IPS DF 4.7 (cell line): Measurements from ENCODE around the gene CDK6.
"Not testable (repeated sequence)": the region's sequence is repeated elsewhere in the genome, so short reads cannot be mapped to it uniquely, and the experiment has no call there.

Experiments
- DNase-seq: peaks from one replicate; pipeline ENCODE4 v3.0.0-alpha.2; 2013; ENCODE audit warnings: low spot score; ENCODE audit errors: extremely low read depth

Gene CDK6

DNA sequence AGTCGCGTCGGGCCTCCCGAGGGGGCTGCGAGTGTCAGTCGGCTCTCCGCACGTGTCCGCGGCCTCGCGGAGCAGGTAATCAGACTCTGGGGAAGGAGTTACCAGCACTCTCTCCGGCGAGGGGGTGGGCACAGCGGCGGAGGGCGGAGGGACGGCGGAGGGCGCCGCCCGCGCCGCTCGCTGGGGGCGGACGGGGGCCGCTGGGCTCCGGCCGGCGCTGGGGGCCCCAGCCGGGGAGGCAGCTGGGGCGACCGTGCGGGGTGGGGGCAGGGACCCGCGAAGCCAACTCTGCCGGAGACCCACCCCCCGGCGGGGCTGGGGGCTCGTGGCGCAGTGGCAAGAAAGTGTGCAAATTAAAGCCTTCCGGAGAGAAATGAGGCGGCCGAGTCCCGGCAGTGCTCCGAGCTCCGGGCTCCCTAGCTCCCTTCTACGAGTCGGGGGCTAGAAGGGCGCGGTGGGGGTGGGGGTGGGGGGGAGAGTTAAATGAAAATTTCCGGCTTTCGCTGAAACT lies at the start of gene CDK6:
Gene CDK6 (minus strand): TSS at position 85 of the 511 bp plus-strand sequence. CDS start 3,250 bp downstream, outside the sequence.
- DNase-seq = no peak

DNA sequence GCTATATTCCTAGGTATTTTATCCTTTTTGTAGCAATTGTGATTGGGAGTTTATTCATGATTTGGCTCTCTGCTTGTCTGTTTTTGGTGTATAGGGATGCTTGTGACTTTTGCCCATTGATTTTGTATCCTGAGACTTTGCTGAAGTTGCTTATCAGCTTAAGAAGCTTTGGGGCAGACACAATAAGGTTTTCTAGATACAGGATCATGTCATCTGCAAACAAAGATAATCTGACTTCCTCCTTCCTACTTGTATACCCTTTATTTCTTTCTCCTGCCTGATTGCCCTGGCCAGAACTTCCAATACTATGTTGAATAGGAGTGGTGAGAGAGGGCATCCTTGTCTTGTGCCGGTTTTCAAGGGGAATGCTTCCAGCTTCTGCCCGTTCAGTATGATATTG lies 49.7 kb upstream of the CDK6 start:
- not testable (repeated sequence) for DNase-seq

DNA sequence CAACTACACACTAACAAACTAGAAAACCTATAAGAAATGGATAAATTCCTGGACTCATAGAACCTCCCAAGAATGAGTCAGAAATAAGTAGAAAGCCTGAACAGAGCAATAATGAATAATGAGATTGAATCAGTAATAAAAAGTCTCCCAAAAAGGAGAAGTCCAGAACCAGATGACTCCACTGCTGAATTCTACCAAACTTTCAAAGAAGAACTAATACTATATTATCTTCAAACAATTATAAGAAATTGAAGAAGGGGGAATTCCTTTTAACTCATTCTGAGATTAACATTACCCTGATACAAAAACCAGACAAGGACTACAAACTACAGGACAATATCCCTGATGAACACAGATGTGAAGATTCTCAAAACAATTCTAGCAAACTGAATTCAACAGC lies 47.8 kb upstream of the CDK6 start:
- no peak for DNase-seq

DNA sequence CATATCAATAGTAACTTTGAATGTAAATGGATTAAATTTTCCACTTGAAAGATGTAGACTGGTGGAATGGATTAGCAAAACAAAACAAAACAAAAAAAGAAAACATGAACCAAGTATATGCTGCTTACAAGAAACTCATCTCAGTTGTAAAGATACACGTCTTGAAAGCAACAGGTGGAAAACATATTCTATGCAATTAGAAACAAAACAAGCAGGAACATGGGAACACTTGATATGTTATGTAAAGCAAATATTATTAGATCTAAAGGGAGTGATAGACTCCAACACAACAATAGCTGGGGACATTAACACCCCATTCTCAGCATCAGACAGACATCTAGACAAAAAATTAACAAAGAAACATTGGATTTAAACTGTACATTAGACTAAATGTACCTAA lies 46.4 kb upstream of the CDK6 start:
- no peak for DNase-seq

DNA sequence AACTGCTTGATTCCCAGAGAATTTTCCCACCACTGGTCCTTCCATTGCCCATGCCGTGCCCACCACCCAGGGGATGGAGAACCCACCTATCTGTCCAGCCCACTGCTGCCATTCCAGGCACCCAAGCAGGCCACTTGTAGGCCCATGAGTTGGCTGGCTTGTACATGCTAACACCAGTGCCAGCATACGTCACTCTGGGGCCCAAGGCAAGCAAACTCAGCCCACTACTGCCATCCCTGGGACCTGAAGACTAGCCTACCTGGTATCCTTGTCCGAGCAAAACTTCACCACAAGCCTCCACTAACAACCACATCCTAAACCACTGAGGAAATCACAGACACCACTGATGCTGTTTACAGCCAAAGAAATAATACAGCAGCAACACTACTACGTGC lies 44.7 kb upstream of the CDK6 start:
- DNase-seq = no peak

DNA sequence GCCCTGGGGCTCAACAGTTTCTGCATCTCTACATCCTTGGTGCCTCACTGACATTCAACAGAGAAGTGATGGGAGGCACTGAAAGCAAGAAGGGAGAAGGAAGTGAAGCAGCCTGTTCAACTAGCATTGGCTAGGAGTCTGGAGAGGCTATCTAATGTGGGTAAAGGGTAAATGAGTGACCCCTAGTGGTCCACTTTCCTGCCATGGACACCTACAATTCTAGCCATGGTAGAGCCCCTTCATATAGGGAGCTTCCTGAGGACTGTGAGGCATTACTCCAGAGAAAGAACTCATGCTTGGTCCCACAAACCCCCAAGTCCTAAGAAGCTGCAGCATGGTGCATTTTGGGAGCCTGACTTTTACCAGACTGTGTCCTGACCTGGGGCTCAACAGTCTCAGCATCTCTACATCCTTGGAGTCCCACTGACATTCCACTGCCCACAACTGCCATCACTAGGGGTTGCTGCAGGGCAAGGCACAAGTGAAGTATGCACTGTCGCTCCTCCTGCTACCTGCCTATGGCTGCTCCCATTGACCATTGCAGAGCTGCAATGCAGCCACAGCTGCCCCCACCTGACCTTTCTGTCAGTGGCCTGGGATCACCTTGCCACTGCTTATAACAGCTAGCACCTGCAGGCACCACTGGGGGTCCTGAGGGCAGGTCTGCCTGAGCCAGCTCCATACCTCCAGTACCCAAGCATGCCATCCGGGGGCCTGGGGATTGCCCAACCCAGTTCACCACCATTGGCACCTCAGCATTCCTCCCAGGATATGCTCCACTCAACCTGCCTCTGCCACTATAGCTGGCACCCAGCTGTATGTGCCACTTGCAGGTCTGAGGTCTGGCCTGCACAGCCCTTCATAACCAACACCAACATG lies 44.1 kb upstream of the CDK6 start:
- DNase-seq = peak; percentile 58

DNA sequence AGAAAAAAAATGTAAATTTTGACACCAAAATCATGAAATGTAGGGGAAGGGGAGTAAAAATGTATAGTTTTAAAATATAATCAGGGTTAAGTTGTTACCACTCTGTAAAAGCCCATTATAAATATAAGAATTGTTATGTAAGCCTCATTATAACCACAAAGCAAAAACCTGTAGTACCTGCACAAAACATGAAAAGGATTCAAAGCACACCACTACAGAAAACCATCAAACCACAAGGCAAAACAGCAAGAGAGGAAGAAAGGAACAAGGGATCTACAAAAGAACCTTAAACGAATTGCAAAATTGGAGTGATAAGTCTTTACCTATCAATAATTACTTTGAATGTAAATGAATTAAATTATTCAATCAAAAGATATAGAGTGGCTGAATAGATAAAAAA lies 41.0 kb upstream of the CDK6 start:
- DNase-seq = no peak

DNA sequence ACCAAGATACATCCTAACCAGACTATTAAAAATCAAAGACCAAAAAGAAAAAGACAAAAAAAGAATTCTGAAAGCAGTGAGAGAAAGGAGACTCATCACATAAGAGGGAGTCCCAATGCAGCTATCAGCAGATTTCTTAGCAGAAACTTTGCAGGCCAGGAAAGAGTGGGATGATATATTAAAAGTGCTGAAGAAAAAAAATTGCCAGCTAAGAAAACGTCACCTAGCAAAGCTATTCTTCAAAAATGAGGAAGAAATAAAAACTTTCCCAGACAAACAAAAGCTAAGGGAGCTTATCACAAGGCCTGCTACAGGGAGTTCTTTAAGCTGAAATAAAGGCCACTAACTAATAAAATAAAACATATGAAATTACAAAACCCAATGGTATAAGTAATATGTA lies 40.5 kb upstream of the CDK6 start:
- no peak for DNase-seq

DNA sequence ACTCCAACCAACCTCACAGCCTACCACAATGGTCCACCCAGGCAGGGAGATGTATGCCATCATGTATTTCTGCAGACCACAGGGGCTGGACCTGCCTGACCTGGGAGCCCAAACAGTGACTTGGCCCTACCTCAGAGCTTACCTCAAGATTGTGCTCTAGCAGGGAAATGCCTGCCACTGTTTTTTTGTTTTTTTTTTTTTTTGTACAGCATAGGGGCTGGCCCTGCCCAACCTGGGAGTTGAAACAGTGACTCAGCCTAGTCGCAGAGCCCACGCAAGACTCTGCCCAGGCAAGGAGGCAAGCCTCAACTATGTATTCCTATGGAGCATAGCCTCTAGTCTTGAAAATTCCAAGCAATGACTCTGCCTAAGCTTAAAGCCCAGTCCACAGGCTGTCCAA lies 39.3 kb upstream of the CDK6 start:
- DNase-seq = no peak

DNA sequence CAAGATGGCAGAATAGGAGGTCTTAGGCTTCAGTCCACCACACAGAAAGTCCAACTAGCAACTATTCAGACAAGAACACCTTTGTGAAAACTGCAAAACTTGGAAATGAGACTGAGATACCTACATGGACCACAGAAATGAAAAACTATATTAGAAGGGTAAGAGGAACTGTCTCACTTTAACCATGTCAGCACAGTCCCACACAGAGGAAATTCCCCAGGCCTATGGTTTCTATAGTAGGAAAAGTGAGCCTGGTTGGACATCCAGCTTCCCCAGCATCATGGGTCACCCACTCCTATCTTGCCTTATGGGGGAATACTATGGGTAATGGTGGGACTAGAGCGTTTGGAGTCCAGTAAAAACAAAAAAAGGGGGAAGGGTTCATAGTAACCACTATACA lies 38.8 kb upstream of the CDK6 start:
- DNase-seq = no peak

DNA sequence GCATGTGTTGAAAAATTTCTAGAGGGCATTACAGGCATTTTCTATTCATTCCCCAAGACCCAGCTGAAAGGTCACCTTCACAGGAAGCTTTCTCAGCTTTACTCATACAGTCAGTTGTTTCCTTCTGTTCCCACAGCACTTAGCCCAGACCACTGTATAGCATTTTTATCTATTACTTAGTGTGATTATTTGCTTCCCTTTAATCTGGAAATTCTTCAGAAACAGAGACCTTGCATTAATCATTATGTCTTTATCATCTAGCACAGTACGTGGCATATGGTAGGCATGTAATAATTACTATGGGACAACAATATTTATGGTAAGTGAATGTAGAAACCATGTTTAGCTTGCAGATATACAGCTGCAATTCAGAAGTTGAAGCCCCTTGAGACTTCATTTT lies 38.2 kb upstream of the CDK6 start:
- DNase-seq = no peak

DNA sequence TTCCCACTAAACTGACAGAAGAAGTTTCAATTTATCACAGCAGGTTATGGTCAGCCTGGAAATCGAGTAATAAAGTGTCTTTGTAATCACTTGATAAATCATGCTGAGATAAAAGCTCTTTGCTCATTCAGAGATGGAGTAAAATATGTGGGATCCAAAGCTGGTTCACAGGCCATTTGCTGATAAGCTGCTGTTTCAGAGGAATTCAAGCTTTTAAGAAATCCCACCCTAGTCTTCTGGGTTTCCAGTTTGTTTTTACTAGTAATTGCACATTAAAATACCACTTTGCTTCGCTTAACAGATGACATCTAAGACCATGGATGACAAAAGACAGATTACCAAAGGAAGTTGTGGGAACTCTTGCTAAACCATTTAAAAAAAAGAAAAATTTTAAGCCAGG lies 37.4 kb upstream of the CDK6 start:
- no peak for DNase-seq

DNA sequence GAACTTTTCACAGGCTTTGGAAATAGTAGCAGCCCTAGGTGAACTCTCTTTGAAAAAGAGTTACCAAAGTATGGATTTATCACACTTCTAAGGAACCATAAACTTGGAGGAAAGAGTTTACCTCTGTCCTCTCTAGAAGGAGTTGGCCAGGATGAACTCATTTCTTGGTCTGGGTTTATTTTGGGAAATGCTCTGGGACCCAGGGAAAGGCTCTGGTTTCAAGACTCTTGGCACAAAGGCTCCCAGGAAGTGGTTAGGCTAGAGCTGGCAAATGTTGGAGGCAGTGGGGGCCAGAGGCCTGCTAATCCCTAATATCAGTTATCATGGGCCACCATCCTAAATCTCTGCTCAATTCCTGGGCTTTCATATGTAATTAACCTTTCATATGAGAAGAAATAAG lies 36.3 kb upstream of the CDK6 start:
- no peak for DNase-seq

DNA sequence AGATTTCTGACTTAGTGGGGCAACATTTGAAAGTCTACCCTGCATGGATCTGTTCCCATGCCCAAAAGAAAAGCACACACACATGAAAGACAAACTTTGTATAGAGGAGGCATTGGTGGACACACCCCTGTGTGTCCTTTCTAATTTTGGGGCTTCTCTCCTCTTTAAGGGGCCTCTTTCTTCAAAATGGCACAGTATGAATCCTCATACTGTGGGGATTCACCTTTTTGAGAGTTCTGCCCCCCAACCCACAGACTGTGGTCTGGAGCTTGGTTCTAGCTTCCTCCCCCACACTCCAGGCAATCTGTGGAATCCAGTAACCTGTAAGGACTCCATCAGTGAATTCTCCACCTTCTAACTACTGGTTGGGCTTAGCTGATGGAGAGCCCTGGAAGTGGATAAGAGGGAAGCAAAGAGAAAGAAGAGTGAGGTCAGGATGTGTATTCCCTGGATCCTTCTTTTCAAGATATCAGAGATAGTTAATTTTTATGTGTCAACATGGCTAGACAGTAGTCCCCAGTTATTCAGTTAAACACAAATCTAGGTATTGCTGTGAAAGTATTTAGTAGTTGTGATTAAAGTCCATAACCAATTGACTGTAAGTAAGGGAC lies 32.4 kb upstream of the CDK6 start:
- no peak for DNase-seq

DNA sequence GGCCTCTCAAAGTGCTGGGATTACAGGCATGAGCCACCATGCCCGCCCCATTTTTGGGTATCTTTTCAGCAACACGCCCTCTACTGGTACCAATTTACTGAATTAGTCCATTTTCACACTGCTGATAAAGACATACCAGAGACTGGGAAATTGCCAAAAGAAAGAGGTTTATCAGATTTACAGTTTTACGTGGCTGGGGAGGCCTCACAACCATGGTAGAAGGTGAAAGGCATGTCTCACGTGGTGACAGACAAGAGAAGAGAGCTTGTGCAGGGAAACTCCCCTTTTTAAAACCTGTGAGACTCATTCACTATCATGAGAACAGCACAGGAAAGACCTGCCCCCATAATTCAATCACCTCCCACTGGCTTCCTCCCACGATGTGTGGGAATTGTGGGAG lies 27.8 kb upstream of the CDK6 start:
- DNase-seq = peak; percentile 11

DNA sequence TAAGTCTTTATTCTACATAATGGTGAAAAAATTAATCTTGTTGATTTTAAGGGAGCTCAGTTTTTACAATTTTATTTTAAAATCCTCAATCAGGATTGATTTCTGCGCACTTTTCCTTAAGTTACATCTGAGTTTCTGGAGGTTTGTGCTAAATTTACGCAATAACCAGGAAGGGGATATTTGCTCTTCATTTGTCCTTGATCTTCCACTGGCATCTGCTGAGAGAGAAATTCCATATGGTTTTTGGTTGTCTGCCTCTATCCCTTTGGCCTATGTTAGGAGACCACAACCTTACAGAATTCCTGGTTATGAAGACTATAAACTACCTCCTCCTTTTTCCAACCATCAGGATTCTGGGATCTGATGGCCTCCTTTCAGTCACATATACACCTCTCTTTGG lies 20.1 kb upstream of the CDK6 start:
- DNase-seq = no peak

DNA sequence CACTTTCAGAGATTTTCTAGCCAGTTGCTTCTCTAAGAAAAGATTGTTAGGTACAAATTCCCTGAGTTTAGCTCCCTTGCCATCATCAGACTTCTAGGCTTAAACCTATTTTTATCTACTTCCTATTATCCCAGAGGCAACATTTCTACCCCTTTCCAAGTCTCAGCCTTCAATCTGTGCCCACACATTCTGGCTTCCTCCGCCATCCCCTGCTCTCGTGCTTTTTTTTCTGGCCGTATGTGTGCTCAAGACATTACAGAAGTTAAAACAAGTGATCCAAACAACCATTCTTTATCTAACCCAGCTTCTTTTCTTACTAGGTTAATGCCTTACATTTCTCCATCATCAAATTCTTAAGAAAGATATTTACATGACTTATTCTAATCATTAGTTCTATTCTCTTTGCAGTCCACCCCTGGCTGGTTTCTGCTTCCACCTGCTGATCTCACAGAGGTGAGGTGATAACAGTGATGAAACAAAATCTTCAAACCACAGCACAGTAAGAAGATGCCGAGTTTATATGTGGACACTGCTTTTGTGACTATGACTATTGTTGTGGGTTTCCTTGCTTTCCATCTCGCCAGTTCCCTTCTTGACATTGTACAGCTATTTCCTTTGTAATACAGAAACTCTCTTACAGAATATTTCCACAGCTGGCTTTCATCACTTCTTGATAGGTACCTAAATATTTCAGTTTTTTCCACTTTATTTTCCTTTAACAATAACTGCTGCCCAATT lies 18.3 kb upstream of the CDK6 start:
- DNase-seq = no peak

DNA sequence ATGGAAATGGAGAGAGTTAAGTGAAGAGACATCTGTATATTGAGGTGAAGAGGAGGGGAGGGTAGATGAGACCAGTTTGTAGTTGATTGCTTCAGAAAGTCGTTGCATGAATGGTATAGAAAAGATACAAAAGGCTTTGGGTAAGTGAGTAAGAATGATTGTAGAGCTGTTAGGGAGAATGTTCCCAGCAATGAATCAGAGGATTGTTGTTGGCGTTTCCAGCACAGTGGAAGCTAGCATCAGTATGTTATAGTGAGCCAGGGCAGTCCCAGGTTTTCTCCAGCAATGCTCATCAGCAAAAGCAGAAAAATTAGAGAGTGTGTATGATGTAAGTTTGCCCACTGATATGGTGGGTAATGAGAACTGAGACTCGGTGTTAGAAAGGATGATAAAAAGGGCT lies 15.4 kb upstream of the CDK6 start:
- no peak for DNase-seq

DNA sequence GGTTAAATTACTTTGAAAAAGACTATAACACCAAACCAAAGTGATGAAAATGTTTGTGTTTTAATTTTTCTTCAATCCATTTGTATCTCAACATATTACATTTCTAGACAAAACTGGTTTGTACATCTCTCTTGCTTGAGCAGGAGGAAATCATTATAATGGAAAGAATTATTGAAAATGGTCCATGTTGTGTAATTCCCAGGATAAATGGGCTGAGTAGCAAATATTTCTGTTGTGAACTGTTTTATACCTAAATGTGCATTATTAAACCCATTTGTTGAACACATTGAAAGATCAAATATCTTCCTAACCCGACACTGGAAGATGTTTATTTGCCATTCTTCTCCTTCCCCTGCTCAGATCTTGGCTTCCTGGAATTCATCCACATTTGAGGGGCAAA lies 14.1 kb upstream of the CDK6 start:
- no peak for DNase-seq

DNA sequence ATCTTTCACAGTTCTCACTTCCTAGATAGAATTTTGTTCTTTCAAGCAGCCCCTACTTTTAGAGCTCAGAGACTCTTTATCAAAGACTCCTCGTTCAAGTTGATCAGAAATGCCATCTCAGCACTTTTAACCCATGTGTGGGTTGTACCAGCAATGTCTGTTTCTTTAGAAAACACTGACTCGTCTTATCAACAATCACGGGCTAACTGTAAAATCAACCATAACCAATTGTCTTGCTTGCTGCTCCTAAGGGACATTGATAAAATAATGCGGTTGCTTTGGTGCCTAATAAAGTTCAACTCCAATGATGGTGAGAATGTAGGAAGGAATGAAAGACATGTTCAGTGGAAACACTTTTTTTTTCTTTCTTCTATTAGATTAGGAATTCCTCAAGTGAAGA lies 12.9 kb upstream of the CDK6 start:
- no peak for DNase-seq

DNA sequence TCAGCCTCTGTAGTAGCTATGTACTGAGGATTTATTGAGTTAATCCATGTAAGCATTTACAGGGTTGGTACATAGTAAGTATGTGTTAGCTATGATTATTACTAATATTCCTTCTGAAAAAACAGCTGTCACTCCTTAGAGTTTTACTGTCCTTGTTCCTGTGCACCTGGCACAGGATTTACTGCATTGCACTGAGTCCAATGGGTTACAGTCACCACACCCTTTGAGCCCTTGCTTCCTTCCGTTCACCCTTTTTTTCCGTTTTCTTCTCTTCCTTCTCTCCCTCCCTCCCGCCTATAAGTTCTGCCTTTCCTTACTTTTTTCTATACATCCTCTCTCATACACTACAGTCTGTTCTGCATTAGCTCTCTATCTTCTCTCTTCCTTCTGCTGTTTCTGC lies 12.5 kb upstream of the CDK6 start:
- no peak for DNase-seq

DNA sequence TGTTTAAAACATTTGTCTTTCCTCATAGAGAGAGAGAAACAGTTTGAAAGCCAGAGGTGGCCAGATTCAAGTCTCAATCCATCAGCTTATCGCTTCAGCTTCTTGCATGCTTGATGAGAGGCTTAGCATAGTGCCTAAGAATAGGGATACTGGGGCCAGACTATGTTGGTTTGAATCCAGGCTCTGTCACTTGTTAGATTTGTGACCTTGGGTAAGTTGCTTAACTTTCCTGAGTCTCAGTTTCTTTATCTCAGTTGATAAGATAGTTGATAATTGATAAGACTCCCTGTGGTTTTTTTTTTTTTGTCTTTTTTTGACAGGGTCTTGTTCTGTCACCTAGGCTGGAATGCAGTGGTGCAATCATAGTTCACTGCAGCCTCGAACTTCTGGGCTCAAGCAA lies 12.1 kb upstream of the CDK6 start:
- no peak for DNase-seq
